Vagina (tissue), 2 donors: ENCODE results near the gene DYNLT1. TPM values are rescaled to one million over a fixed set of nuclear protein-coding genes. Genes with fewer than 3 reads are reported as not detected.

Experiments
- microRNA-seq: library from miRNA; unstranded; fragments of <30 nt; microRNA quantifications from one replicate; pipeline ENCODE4, GENCODE V29; 2017; ENCODE audit warnings: borderline number of aligned reads, borderline replicate concordance
- small RNA-seq: library from RNA; depleted of rRNA; stranded (forward); fragments of <200 nt; gene quantifications from one replicate; pipeline ENCODE3, GENCODE V24; 2016
- total RNA-seq: library from RNA; depleted of rRNA; stranded (reverse); fragments of >200 nt; gene quantifications from one replicate; pipeline ENCODE4 v1.2.3, GENCODE V29; 2016

Gene DYNLT1
- total RNA-seq, 1 donor from 2014 or later, result 65.8 TPM

Small RNAs within 50 kb of the gene (microRNA-seq; reads per million reads assigned to microRNA genes)
- gene MIR7161, result not detected

Small RNAs within 50 kb of the gene (small RNA-seq; reads per million reads assigned to genes)
- not detected for gene MIR7161

Other genes starting within 250 kb of the DYNLT1 start
- 18.4 TPM for gene TMEM181, start 84.7 kb downstream of the DYNLT1 start, total RNA-seq
- gene SYTL3, start 5.3 kb upstream of the DYNLT1 start, total RNA-seq, result 10.8 TPM
- gene EZR, start 174.6 kb upstream of the DYNLT1 start, total RNA-seq, result 99.7 TPM